Left hindlimb (tissue), 1 donor: ENCODE results near the gene OR6F1.
"Not testable (repeated sequence)": the region's sequence is repeated elsewhere in the genome, so short reads cannot be mapped to it uniquely, and the experiment has no call there.

ENCODE experiments used
- DNase-seq: peaks from one replicate; pipeline ENCODE4 v3.0.0-alpha.2; 2018

The OR6F1 gene

GRCh38 chr1:247716546-247716945, at the start of gene OR6F1:
TSS of gene OR6F1 (minus strand) at chr1:247716646. CDS start at chr1:247712755, 3,891 bp downstream.
- no peak for DNase-seq

GRCh38 chr1:247760456-247760855, 44.0 kb upstream of the OR6F1 start, which contains the start of gene OR1C1:
TSS of gene OR1C1 (minus strand) at chr1:247760556. CDS start at chr1:247758406, 2,150 bp downstream.
- DNase-seq: no peak

- DNase-seq: not testable (repeated sequence)
These were observed 37.9 kb upstream of the OR6F1 start for GRCh38 chr1:247754311-247754710.

- no peak for DNase-seq
These were observed 33.4 kb upstream of the OR6F1 start for GRCh38 chr1:247749870-247750269.

- no peak for DNase-seq
These were observed 31.6 kb upstream of the OR6F1 start, which contains the start of gene OR14A2 for GRCh38 chr1:247748041-247748440. TSS of gene OR14A2 (minus strand) at chr1:247748141.

GRCh38 chr1:247747616-247748015, 31.2 kb upstream of the OR6F1 start:
- DNase-seq: no peak

GRCh38 chr1:247746391-247746935, 30.0 kb upstream of the OR6F1 start:
- DNase-seq: no peak

- DNase-seq: not testable (repeated sequence)
These were observed 25.8 kb upstream of the OR6F1 start for GRCh38 chr1:247742215-247742760.

- DNase-seq: no peak
These were observed 25.3 kb upstream of the OR6F1 start for GRCh38 chr1:247741756-247742155.

- no peak for DNase-seq
These were observed 24.3 kb upstream of the OR6F1 start for GRCh38 chr1:247740721-247741120.

GRCh38 chr1:247738315-247738714, 21.9 kb upstream of the OR6F1 start, which contains the start of gene OR14K1:
TSS of gene OR14K1 (plus strand) at chr1:247738615. CDS start at chr1:247738615, 0 bp downstream.
- no peak for DNase-seq

- no peak for DNase-seq
These were observed 4.8 kb upstream of the OR6F1 start for GRCh38 chr1:247721222-247721621.

- DNase-seq: no peak
These were observed 2.7 kb downstream of the OR6F1 start for GRCh38 chr1:247713753-247714152.

- DNase-seq: not testable (repeated sequence)
These were observed 5.8 kb downstream of the OR6F1 start for GRCh38 chr1:247710681-247711080.

GRCh38 chr1:247701338-247701737, 15.1 kb downstream of the OR6F1 start:
- no peak for DNase-seq

GRCh38 chr1:247681288-247681897, 35.1 kb downstream of the OR6F1 start:
- no peak for DNase-seq

- no peak for DNase-seq
These were observed 36.3 kb downstream of the OR6F1 start for GRCh38 chr1:247680171-247680570.

GRCh38 chr1:247679639-247680038, 36.8 kb downstream of the OR6F1 start, which contains the start of gene OR13G1:
TSS of gene OR13G1 (minus strand) at chr1:247679739. CDS start at chr1:247673041, 6,698 bp downstream.
- no peak for DNase-seq

- no peak for DNase-seq
These were observed 47.2 kb downstream of the OR6F1 start for GRCh38 chr1:247669225-247669624.
